ENCODE results near the gene MINK1.

DNA sequence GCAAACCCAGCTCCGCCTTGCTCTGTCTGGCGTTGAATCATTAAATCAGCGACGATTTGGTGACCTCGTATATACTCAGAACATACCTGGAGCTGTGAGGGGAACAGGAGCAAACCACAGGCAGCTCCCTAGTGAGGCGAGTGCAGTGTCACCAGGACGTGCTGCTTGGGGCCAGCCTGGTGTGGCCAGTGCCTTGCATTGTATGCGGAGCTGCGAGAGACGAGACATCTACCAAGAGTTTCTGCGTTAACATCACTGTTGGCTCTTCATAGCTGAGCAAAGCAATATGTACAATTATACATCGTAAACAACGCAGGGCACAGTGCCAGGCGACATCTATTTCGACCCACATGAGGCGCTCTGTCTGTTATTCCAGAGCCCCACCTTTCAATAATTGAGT lies 27.9 kb downstream of the MINK1 start:
- no peak for TF ChIP-seq EZH2 (IDR thresholded peaks at IDR 0.05; ENCODE audit: borderline replicate concordance, insufficient read depth, low read depth, low read length, poor library complexity, severe bottlenecking)
- TF ChIP-seq, protein P1, sequence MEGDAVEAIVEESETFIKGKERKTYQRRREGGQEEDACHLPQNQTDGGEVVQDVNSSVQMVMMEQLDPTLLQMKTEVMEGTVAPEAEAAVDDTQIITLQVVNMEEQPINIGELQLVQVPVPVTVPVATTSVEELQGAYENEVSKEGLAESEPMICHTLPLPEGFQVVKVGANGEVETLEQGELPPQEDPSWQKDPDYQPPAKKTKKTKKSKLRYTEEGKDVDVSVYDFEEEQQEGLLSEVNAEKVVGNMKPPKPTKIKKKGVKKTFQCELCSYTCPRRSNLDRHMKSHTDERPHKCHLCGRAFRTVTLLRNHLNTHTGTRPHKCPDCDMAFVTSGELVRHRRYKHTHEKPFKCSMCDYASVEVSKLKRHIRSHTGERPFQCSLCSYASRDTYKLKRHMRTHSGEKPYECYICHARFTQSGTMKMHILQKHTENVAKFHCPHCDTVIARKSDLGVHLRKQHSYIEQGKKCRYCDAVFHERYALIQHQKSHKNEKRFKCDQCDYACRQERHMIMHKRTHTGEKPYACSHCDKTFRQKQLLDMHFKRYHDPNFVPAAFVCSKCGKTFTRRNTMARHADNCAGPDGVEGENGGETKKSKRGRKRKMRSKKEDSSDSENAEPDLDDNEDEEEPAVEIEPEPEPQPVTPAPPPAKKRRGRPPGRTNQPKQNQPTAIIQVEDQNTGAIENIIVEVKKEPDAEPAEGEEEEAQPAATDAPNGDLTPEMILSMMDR (IDR thresholded peaks at IDR 0.05) = no peak
